MG63 (cell line): ENCODE results near the gene EML2. TPM values are rescaled to one million over a fixed set of nuclear protein-coding genes. Genes with fewer than 3 reads are reported as not detected.
A peak's percentile ranks its signal among the peaks of the same experiment; 100 is the strongest.
"Not testable (repeated sequence)": the region's sequence is repeated elsewhere in the genome, so short reads cannot be mapped to it uniquely, and the experiment has no call there.

ENCODE experiments used
- DNase-seq: peaks from one replicate; pipeline ENCODE4 v3.0.0-alpha.2; 2020
- H3K27me3 ChIP-seq: fragments of 250-450 bp; sonication (Bioruptor Pico); 2 replicates; pipeline ENCODE4 v1.5.1; 2020; ENCODE audit warnings: mild to moderate bottlenecking, moderate library complexity
- H3K36me3 ChIP-seq: fragments of 250-450 bp; sonication (Bioruptor Pico); 2 replicates; pipeline ENCODE4 v1.5.1; 2020; ENCODE audit warnings: mild to moderate bottlenecking, moderate library complexity
- H3K4me3 ChIP-seq: fragments of 250-450 bp; sonication (Bioruptor Pico); 2 replicates; pipeline ENCODE4 v1.5.1; 2020; ENCODE audit warnings: mild to moderate bottlenecking, moderate library complexity
- H3K9me3 ChIP-seq: fragments of 250-450 bp; sonication (Bioruptor Pico); 2 replicates; pipeline ENCODE4 v1.5.1; 2020; ENCODE audit warnings: mild to moderate bottlenecking, moderate library complexity
- total RNA-seq: library from RNA; depleted of rRNA; stranded (reverse); fragments of >200 nt; shearing (Covaris generic); gene quantifications from 2 replicates; pipeline ENCODE4 v1.2.3, GENCODE V29; 2014; ENCODE audit warnings: low replicate concordance; rRNA removed

Gene EML2
- total RNA-seq: 10.9 and 22.0 TPM in 2 replicates

- H3K27me3 ChIP-seq: no peaks in the 10 kb centered on the region
- no peaks in the 10 kb centered on the region for H3K9me3 ChIP-seq
- peaks cover 5% of the 10 kb centered on the region for H3K36me3 ChIP-seq
- H3K4me3 ChIP-seq: peak within 1 kb of the TSS; percentile 73
- DNase-seq: peak; percentile 71
Observed at GRCh38 chr19:45638930-45639729, at the start of gene EML2. Gene EML2, minus strand, starts transcription at chr19:45639397. Its CDS starts 21 bp downstream, at chr19:45639376.

DNA sequence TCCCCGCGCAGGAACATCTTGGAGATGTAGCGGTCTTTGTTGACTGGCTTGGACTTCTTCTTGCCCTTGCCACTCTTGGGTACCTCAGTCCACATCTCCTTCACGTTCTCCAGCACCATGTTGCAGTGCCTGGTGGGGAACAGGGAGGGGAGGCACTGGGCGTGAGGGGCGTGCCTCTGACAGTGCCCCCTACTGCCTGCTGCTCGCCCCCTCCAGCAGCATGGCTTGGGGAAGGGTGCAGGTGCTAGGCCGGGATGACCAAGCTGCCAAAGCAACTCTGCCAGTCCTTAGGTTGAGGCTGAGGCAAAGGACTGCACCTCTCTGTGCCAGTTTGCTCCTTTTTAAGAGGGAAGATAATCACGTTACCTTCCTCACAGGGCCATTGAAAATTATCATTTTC, 48.4 kb upstream of the EML2 start:
- Histone ChIP-seq H3K27me3 (no peaks in the 10 kb centered on the region), H3K9me3 (no peaks in the 10 kb centered on the region), H3K36me3 (peaks cover 61% of the 10 kb centered on the region), H3K4me3 (no peak overlapping the region)
- no peak for DNase-seq

DNA sequence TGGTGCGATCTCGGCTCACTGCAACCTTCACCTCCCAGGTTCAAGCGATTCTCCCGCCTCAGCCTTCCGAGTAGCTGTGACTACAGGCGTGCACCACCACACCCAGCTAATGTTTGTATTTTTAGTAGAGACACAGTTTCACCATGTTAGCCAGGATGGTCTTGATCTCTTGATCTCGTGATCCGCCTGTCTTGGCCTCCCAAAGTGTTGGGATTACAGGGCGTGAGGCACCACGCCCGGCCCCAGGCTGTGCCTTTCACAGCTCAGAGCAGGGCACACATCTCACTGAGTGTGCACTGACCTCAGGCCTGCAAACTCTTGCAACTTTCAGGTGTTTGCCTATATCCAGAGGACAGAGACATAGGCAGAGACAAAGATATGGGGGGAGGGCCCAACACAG, 45.8 kb upstream of the EML2 start:
- not testable (repeated sequence) for DNase-seq

DNA sequence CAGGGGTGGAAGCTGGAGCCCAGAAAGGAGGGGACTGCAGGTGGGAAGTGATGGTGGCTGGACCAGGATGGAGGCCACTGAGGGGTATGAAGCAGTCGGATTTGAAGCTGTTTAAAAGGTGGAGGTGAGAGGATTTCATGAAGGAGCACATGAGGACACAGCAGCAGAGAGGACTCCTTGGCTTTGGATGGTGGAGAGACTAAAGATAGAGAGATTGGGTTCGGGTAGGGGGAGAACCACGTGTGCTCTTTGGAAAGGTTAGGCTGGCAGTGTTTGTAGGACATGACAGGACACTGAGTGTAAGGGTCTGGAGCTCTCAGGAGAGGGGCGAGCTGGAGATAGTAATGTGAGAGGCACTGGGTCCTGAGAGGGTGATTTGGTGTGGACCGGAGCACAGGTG, 43.7 kb upstream of the EML2 start:
- H3K27me3 ChIP-seq: no peaks in the 10 kb centered on the region
- peaks cover 31% of the 10 kb centered on the region for H3K36me3 ChIP-seq
- H3K9me3 ChIP-seq: no peaks in the 10 kb centered on the region
- no peak overlapping the region for H3K4me3 ChIP-seq
- no peak for DNase-seq

More for the DNA sequence above, 45.8 kb upstream of the EML2 start:
- H3K4me3 ChIP-seq, H3K27me3 ChIP-seq, H3K9me3 ChIP-seq: not testable (repeated sequence)
- peaks cover 49% of the 10 kb centered on the region for H3K36me3 ChIP-seq

DNA sequence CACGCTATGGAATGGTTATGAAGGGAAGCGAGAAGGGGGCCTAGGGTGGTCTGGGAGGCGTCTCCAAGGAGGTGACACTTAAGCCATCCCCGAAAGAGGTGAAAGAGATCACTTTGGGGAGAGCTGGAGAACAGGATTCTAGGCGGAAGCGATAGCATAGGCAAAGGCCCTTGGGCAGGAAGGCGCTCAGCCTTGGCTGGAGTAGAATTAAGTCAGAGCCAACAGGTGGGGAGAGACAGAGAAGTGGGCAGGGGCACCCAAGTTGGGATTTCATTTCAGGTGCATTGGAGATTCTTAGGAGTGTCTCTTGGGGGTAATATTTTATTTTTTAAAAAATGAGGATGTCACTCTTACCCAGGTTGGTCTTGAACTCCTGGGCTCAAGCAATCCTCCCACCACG, 42.9 kb upstream of the EML2 start:
- no peak overlapping the region for H3K4me3 ChIP-seq
- H3K27me3 ChIP-seq: 0 out of 2 replicates have a peak, but pooled peaks cover 3% of the 10 kb centered on the region
- peaks cover 23% of the 10 kb centered on the region for H3K36me3 ChIP-seq
- no peaks in the 10 kb centered on the region for H3K9me3 ChIP-seq
- DNase-seq: no peak

DNA sequence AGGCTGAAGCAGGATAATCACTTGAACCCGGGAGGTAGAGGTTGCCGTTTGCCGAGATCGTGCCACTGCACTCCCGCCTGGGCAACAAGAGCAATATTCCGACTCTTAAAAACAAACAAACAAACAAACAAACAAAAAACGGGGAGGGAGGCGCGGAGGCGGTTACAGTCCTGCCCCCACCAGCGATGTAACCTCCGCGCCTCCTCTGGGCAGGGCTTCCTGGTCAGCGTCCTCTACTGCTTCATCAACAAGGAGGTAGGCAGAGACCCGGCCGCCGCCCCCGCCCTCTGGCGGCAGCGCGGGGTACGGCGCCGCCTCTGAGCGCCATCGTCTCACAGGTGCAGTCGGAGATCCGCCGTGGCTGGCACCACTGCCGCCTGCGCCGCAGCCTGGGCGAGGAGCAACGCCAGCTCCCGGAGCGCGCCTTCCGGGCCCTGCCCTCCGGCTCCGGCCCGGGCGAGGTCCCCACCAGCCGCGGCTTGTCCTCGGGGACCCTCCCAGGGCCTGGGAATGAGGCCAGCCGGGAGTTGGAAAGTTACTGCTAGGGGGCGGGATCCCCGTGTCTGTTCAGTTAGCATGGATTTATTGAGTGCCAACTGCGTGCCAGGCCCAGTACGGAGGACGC, 42.3 kb upstream of the EML2 start:
- peak overlapping the region; percentile 36 for H3K4me3 ChIP-seq
- DNase-seq: peak; percentile 90
- 0 out of 2 replicates have a peak, but pooled peaks cover 3% of the 10 kb centered on the region for H3K27me3 ChIP-seq
- no peaks in the 10 kb centered on the region for H3K9me3 ChIP-seq
- H3K36me3 ChIP-seq: peaks cover 17% of the 10 kb centered on the region

DNA sequence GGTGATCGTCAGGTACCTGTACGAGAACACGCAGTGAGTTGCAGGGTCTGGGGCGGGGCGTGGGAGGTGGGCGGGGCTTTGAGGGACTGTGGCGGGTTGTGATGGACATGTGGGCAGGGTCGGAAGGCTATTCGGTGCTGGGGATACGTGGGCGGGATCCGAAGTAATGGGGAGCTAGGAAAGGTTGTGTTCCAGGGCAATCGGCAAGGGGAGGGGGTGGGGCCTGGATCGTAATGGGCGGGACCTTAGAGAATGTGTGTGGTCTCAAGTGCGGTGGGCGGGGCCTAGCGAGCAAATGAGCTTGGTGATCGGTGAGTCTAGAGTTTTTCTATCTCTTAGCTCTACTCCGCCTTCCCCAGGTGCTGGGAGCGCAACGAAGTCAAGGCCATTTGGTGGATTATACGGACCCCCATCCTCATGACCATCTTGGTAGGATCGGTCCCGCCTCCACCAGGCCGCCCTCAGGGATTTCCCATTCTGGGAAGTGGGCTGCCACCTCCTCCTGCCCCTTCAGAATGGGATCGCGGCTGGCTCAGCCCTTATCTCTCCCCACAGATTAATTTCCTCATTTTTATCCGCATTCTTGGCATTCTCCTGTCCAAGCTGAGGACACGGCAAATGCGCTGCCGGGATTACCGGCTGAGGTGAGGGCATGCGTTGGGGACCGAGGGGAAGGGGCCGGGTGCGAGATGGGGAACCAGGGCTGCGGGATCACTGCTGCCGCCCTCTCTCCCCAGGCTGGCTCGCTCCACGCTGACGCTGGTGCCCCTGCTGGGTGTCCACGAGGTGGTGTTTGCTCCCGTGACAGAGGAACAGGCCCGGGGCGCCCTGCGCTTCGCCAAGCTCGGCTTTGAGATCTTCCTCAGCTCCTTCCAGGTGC, 38.4 kb upstream of the EML2 start:
- H3K4me3 ChIP-seq: no peak overlapping the region
- DNase-seq: peak; percentile 37
- no peaks in the 10 kb centered on the region for H3K9me3 ChIP-seq
- peaks cover 5% of the 10 kb centered on the region; the same call in 1 of the 2 replicates for H3K27me3 ChIP-seq
- H3K36me3 ChIP-seq: no peaks in the 10 kb centered on the region

GRCh38 chr19:45676851-45677263, 37.7 kb upstream of the EML2 start:
- Histone ChIP-seq H3K4me3 (no peak overlapping the region), H3K9me3 (no peaks in the 10 kb centered on the region), H3K36me3 (no peaks in the 10 kb centered on the region), H3K27me3 (peaks cover 5% of the 10 kb centered on the region; the same call in 1 of the 2 replicates)
- no peak for DNase-seq

- H3K27me3 ChIP-seq: peaks cover 15% of the 10 kb centered on the region
- no peak overlapping the region for H3K4me3 ChIP-seq
- no peaks in the 10 kb centered on the region for H3K9me3 ChIP-seq
- no peak for DNase-seq
- H3K36me3 ChIP-seq: no peaks in the 10 kb centered on the region
Observed at GRCh38 chr19:45674946-45675345, 35.7 kb upstream of the EML2 start.

GRCh38 chr19:45670670-45671453, 31.7 kb upstream of the EML2 start:
- Histone ChIP-seq H3K9me3 (no peaks in the 10 kb centered on the region), H3K27me3 (peaks cover 31% of the 10 kb centered on the region), H3K36me3 (no peaks in the 10 kb centered on the region), H3K4me3 (no peak overlapping the region)
- peak; percentile 44 for DNase-seq

DNA sequence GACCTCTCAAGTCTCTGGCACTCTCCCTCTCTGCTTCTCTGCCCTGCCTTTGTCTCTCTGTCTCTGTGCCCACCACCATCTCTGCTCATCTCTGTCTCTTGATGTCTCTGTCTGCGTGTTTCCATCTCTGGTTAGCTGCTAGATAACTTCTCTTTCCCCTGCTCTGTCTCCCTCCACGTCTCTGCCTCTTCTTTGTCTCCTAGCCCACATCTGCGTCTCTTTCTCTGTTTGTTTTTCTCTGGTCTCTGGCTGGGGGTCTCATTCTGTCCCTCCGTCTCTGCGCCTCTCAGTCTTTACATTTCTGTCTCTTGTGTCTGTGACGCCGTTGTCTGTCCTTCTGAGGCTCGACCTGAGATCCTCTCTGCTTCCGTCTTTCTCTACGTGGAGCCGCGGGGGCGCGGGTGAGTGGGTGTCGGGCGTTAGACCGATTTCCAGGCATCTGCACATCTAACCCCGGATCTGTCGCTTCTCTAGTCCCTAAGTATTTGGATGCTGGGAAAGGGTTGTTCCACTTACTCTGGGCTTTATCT, 29.2 kb upstream of the EML2 start:
- DNase-seq: no peak

GRCh38 chr19:45667620-45668341, 28.6 kb upstream of the EML2 start, which contains the start of gene GIPR:
Gene GIPR, plus strand, starts transcription at chr19:45668221. Its CDS starts 1,300 bp downstream, at chr19:45669521.
- no peaks in the 10 kb centered on the region for H3K9me3 ChIP-seq
- peak within 1 kb of the TSS; percentile 34 for H3K4me3 ChIP-seq
- DNase-seq: peak; percentile 24
- H3K27me3 ChIP-seq: peaks cover 30% of the 10 kb centered on the region
- no peaks in the 10 kb centered on the region for H3K36me3 ChIP-seq

More for the DNA sequence above, 29.2 kb upstream of the EML2 start:
- no peaks in the 10 kb centered on the region for H3K36me3 ChIP-seq
- H3K4me3 ChIP-seq: peak overlapping the region; percentile 34
- peaks cover 31% of the 10 kb centered on the region for H3K27me3 ChIP-seq
- H3K9me3 ChIP-seq: no peaks in the 10 kb centered on the region

GRCh38 chr19:45664575-45664974, 25.4 kb upstream of the EML2 start:
- Histone ChIP-seq H3K27me3 (peaks cover 17% of the 10 kb centered on the region), H3K4me3 (no peak overlapping the region), H3K36me3 (no peaks in the 10 kb centered on the region), H3K9me3 (no peaks in the 10 kb centered on the region)
- no peak for DNase-seq

GRCh38 chr19:45663800-45664199, 24.6 kb upstream of the EML2 start:
- Histone ChIP-seq H3K4me3 (no peak overlapping the region), H3K27me3 (peaks cover 9% of the 10 kb centered on the region), H3K36me3 (no peaks in the 10 kb centered on the region), H3K9me3 (no peaks in the 10 kb centered on the region)
- no peak for DNase-seq

DNA sequence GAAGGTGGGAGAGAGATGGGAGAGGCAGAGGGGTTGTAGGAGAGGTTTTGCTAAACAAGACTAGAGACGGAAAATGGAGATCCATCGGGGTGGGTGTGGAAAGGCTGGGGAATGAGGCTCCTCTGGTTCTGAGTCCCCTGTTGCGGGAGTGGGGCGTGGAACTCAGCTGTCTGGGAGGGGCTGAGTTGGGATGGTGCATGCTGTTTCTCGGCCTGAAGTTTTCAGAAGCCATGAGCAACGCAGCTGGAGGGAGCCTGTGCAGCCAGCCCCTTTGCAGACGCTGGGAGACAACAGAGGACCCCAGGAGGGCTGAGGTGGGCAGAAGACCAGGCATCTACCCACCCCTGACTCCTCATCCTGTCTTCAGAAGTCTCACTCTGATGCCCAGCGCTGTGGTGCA, 21.4 kb upstream of the EML2 start:
- no peaks in the 10 kb centered on the region for H3K9me3 ChIP-seq
- no peak overlapping the region for H3K4me3 ChIP-seq
- no peak for DNase-seq
- no peaks in the 10 kb centered on the region for H3K36me3 ChIP-seq
- no peaks in the 10 kb centered on the region for H3K27me3 ChIP-seq
